Gastrocnemius medialis (tissue), 4 donors: Measurements from ENCODE around the gene MFN1. TPM values are rescaled to one million over a fixed set of nuclear protein-coding genes. Genes with fewer than 3 reads are reported as not detected.

Experiments
- ATAC-seq, 2 donors: fragments of 150-250 bp; one replicate each; pipeline ENCODE4 v1.9.1; 2016
- DNase-seq, 2 donors: peaks; one replicate each; pipeline ENCODE4 v3.0.0-alpha.2; 2019
- H3K27ac ChIP-seq, 4 donors: fragments of 200-600 bp; sonication (generic); 1 replicate in 1 of 4; 2 replicates in 3 of 4; pipeline ENCODE4 v1.5.1; 2016 to 2018; ENCODE audit warnings: mild to moderate bottlenecking in 2 of 4, moderate library complexity in 1 of 4
- H3K27me3 ChIP-seq, 3 donors: fragments of 200-600 bp; sonication (generic) in 2 of 3; 1 replicate in 1 of 3; 2 replicates in 2 of 3; pipeline versions ENCODE4 v1.5.1 to v1.6.0; 2016 to 2019; ENCODE audit warnings: mild to moderate bottlenecking in 1 of 3, moderate library complexity in 1 of 3
- H3K36me3 ChIP-seq, 2 donors: fragments of 200-600 bp; sonication (generic) in 1 of 2; one replicate each; pipeline ENCODE4 v1.5.1; 2017 to 2018
- H3K4me1 ChIP-seq, 2 donors: fragments of 200-600 bp; sonication (generic) in 1 of 2; one replicate each; pipeline ENCODE4 v1.5.1; 2016 to 2017; ENCODE audit warnings: mild to moderate bottlenecking in 2 of 2
- H3K4me3 ChIP-seq, 4 donors: fragments of 200-600 bp; sonication (generic) in 3 of 4; 1 replicate in 1 of 4; 2 replicates in 3 of 4; pipeline ENCODE4 v1.5.1; 2016 to 2019; ENCODE audit warnings: mild to moderate bottlenecking in 2 of 4
- H3K9me3 ChIP-seq, 3 donors: fragments of 200-600 bp; sonication (generic) in 2 of 3; 1 replicate in 1 of 3; 2 replicates in 2 of 3; pipeline ENCODE4 v1.5.1; 2016 to 2019
- POLR2A ChIP-seq, 2 donors: fragments of 450-650 bp; IDR thresholded peaks; one replicate each; pipeline ENCODE4 v1.6.1; 2017; ENCODE audit warnings: antibody characterized with exemption in 2 of 2, mild to moderate bottlenecking in 2 of 2, moderate library complexity in 2 of 2
- in situ Hi-C, 4 donors: fragments of 200-750 bp; cut with MboI; loops; one replicate each; pipeline versions ENCODE4 v1.15.0 to v1.8.0; 2017; ENCODE audit warnings: low sequenced_read_pairs in 4 of 4
- intact Hi-C: fragments of 100-400 bp; cut with DNase I; formaldehyde crosslinking; loops from one replicate; pipeline ENCODE4 v1.15.1; 2023; ENCODE audit warnings: low total_unique reads
- total RNA-seq, 4 donors: library from RNA; depleted of rRNA; stranded (reverse); fragments of >200 nt; gene quantifications; one replicate each; pipeline versions ENCODE4 v1.1.0 to v1.2.3, GENCODE V29; 2016
- TF ChIP-seq, protein P1 (sequence below), 5 experiments: fragments of 450-650 bp in 3 of 5; fragments of 200-600 bp in 2 of 5; sonication (generic) in 2 of 5; IDR thresholded peaks in 4 of 5; conservative IDR thresholded peaks in 1 of 5; 1 replicate in 4 of 5; 2 replicates in 1 of 5; pipeline ENCODE4 v1.5.1; 2016 to 2019; ENCODE audit warnings: antibody characterized with exemption in 5 of 5, mild to moderate bottlenecking in 3 of 5, moderate library complexity in 3 of 5

The MFN1 gene
- total RNA-seq, 4 donors from 2014 or later = 27.2 to 37.1 (median 32.9) TPM

DNA sequence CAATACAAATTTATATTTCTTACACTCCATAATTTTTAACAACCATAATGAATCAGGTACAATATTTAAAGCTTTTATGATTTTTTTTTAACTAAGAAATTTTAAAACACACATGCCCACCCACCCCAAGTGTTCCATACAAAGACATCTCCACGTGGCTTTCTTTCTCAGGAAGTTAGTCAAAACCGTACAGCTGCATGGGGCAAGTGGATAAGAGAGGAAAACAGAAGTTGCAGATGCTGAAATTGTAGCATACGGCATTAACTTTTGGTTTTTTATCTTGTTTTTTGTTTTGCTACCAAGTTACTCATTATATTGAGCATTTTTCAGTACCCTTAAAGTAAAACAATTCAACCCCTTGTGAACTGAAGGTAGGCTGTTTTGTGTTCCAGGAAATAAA, 89.0 kb downstream of the MFN1 start:
- ATAC-seq (no peak), DNase-seq (no peak)
- no peaks in the 10 kb centered on the region for H3K9me3 ChIP-seq
- no peak overlapping the region for H3K27ac ChIP-seq
- intact Hi-C loops (no loop called here), in situ Hi-C loops (no loop called here)
- no peak overlapping the region for H3K4me3 ChIP-seq
- TF ChIP-seq POLR2A (IDR thresholded peaks at IDR 0.05) = no peak
- TF ChIP-seq, protein P1, sequence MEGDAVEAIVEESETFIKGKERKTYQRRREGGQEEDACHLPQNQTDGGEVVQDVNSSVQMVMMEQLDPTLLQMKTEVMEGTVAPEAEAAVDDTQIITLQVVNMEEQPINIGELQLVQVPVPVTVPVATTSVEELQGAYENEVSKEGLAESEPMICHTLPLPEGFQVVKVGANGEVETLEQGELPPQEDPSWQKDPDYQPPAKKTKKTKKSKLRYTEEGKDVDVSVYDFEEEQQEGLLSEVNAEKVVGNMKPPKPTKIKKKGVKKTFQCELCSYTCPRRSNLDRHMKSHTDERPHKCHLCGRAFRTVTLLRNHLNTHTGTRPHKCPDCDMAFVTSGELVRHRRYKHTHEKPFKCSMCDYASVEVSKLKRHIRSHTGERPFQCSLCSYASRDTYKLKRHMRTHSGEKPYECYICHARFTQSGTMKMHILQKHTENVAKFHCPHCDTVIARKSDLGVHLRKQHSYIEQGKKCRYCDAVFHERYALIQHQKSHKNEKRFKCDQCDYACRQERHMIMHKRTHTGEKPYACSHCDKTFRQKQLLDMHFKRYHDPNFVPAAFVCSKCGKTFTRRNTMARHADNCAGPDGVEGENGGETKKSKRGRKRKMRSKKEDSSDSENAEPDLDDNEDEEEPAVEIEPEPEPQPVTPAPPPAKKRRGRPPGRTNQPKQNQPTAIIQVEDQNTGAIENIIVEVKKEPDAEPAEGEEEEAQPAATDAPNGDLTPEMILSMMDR (IDR thresholded peaks at IDR 0.05 in 4 of 5, conservative IDR thresholded peaks at IDR 0.05 in 1 of 5) = no peak
- H3K4me1 ChIP-seq = peaks cover 0 to 12% of the 10 kb centered on the region in 2 donors
- no peaks in the 10 kb centered on the region for H3K27me3 ChIP-seq
- H3K36me3 ChIP-seq = no peaks in the 10 kb centered on the region

DNA sequence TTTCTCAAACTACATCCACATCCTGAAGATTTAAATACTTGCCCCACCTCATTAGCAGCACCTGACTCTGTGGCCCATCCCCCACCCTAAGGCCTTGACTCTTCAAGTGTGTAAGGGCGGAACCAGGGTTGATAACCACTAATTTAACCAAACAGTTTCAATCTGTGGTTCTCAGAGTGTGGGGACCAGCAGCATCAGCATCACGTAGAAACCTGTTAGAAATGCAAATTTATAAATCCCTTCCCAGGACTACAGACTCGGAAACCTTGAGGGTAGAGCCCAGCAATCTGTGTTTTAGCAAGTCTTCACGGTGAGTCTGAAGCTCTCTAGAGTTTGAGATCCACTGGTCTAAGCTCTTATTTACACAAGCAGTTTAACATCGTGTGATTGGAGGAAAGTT, 91.3 kb downstream of the MFN1 start:
- no peak for TF ChIP-seq POLR2A (IDR thresholded peaks at IDR 0.05)
- TF ChIP-seq, protein P1 (IDR thresholded peaks at IDR 0.05 in 4 of 5, conservative IDR thresholded peaks at IDR 0.05 in 1 of 5) = no peak
- H3K4me1 ChIP-seq = no peaks in the 10 kb centered on the region

More for the DNA sequence above, 91.3 kb downstream of the MFN1 start:
- ATAC-seq (no peak), DNase-seq (no peak)
- H3K27me3 ChIP-seq = no peaks in the 10 kb centered on the region
- no peaks in the 10 kb centered on the region for H3K9me3 ChIP-seq
- in situ Hi-C loops = no loop called here
- no peaks in the 10 kb centered on the region for H3K36me3 ChIP-seq
- intact Hi-C loops = no loop called here
- H3K4me3 ChIP-seq = no peak overlapping the region
- no peak overlapping the region for H3K27ac ChIP-seq

Other genes with a start within 250 kb of the MFN1 start
- gene PIK3CA, start 199.4 kb upstream of the MFN1 start, total RNA-seq = 10 to 100 TPM; 16.0 to 29.4 (median 23.1) TPM
- gene KCNMB3, start 96.6 kb upstream of the MFN1 start, total RNA-seq = 1 to 10 TPM in 1 of 4 donors, under 1 TPM in 3; 0.24 to 2.1 (median 0.44) TPM
- 10 to 100 TPM; 28.7 to 43.7 (median 39.7) TPM for gene ZNF639, start 24.7 kb upstream of the MFN1 start, total RNA-seq
- gene GNB4, start 103.8 kb downstream of the MFN1 start, total RNA-seq = 1 to 10 TPM; 3.4 to 4.9 (median 3.7) TPM
- 10 to 100 TPM; 12.1 to 27.8 (median 21.0) TPM for gene ACTL6A, start 215.2 kb downstream of the MFN1 start, total RNA-seq